ENCODE data around the gene ENG.

The ENG gene

GRCh38 chr9:127865645-127866464, 11.4 kb upstream of the ENG start:
- Histone ChIP-seq H3K27ac (ENCODE audit: low read depth, low read length) (no peak overlapping the region), H3K4me3 (ENCODE audit: low read depth in 1 of 2, low read length in 2 of 2) (no peak overlapping the region), H3K4me1 (ENCODE audit: control insufficient read depth in 1 of 2, insufficient read depth in 2 of 2, low read length in 2 of 2) (peaks cover 15 to 26% of the 10 kb centered on the region in 2 donors), H3K9me3 (ENCODE audit: control insufficient read depth in 1 of 2, low read length in 2 of 2) (no peaks in the 10 kb centered on the region), H3K27me3 (ENCODE audit: control insufficient read depth in 1 of 2, insufficient read depth in 2 of 2, low read length in 2 of 2) (no peaks in the 10 kb centered on the region), H3K9ac (ENCODE audit: low read depth in 1 of 2, low read length in 2 of 2) (no peak overlapping the region), H3K36me3 (ENCODE audit: control insufficient read depth in 1 of 2, insufficient read depth in 2 of 2, low read length in 2 of 2) (peaks cover 0 to 2% of the 10 kb centered on the region in 2 donors)

GRCh38 chr9:127863191-127863621, 8.7 kb upstream of the ENG start:
- Histone ChIP-seq H3K4me1 (ENCODE audit: control insufficient read depth in 1 of 2, insufficient read depth in 2 of 2, low read length in 2 of 2) (peaks cover 16 to 34% of the 10 kb centered on the region in 2 donors), H3K4me3 (ENCODE audit: low read depth in 1 of 2, low read length in 2 of 2) (no peak overlapping the region), H3K27me3 (ENCODE audit: control insufficient read depth in 1 of 2, insufficient read depth in 2 of 2, low read length in 2 of 2) (no peaks in the 10 kb centered on the region), H3K36me3 (ENCODE audit: control insufficient read depth in 1 of 2, insufficient read depth in 2 of 2, low read length in 2 of 2) (no peaks in the 10 kb centered on the region), H3K9me3 (ENCODE audit: control insufficient read depth in 1 of 2, low read length in 2 of 2) (no peaks in the 10 kb centered on the region), H3K27ac (ENCODE audit: low read depth, low read length) (no peak overlapping the region), H3K9ac (ENCODE audit: low read depth in 1 of 2, low read length in 2 of 2) (no peak overlapping the region)

- peak overlapping the region in 1 of 2 donors; percentile 33 for H3K9ac ChIP-seq (ENCODE audit: low read depth in 1 of 2, low read length in 2 of 2)
- peaks cover 20 to 40% of the 10 kb centered on the region in 2 donors for H3K4me1 ChIP-seq (ENCODE audit: control insufficient read depth in 1 of 2, insufficient read depth in 2 of 2, low read length in 2 of 2)
- no peaks in the 10 kb centered on the region for H3K36me3 ChIP-seq (ENCODE audit: control insufficient read depth in 1 of 2, insufficient read depth in 2 of 2, low read length in 2 of 2)
- no peaks in the 10 kb centered on the region for H3K9me3 ChIP-seq (ENCODE audit: control insufficient read depth in 1 of 2, low read length in 2 of 2)
- no peak overlapping the region for H3K4me3 ChIP-seq (ENCODE audit: low read depth in 1 of 2, low read length in 2 of 2)
- peak overlapping the region; percentile 76 for H3K27ac ChIP-seq (ENCODE audit: low read depth, low read length)
- H3K27me3 ChIP-seq (ENCODE audit: control insufficient read depth in 1 of 2, insufficient read depth in 2 of 2, low read length in 2 of 2), result no peaks in the 10 kb centered on the region
Observed at GRCh38 chr9:127862075-127863011, 7.9 kb upstream of the ENG start.

GRCh38 chr9:127860779-127861178, 6.3 kb upstream of the ENG start:
- Histone ChIP-seq H3K27ac (ENCODE audit: low read depth, low read length) (no peak overlapping the region), H3K4me3 (ENCODE audit: low read depth in 1 of 2, low read length in 2 of 2) (no peak overlapping the region), H3K36me3 (ENCODE audit: control insufficient read depth in 1 of 2, insufficient read depth in 2 of 2, low read length in 2 of 2) (no peaks in the 10 kb centered on the region), H3K9ac (ENCODE audit: low read depth in 1 of 2, low read length in 2 of 2) (no peak overlapping the region), H3K9me3 (ENCODE audit: control insufficient read depth in 1 of 2, low read length in 2 of 2) (no peaks in the 10 kb centered on the region), H3K4me1 (ENCODE audit: control insufficient read depth in 1 of 2, insufficient read depth in 2 of 2, low read length in 2 of 2) (peaks cover 20 to 50% of the 10 kb centered on the region in 2 donors), H3K27me3 (ENCODE audit: control insufficient read depth in 1 of 2, insufficient read depth in 2 of 2, low read length in 2 of 2) (no peaks in the 10 kb centered on the region)

GRCh38 chr9:127860260-127860659, 5.8 kb upstream of the ENG start:
- no peaks in the 10 kb centered on the region for H3K9me3 ChIP-seq (ENCODE audit: control insufficient read depth in 1 of 2, low read length in 2 of 2)
- no peaks in the 10 kb centered on the region for H3K27me3 ChIP-seq (ENCODE audit: control insufficient read depth in 1 of 2, insufficient read depth in 2 of 2, low read length in 2 of 2)
- H3K4me1 ChIP-seq (ENCODE audit: control insufficient read depth in 1 of 2, insufficient read depth in 2 of 2, low read length in 2 of 2), result peaks cover 20 to 49% of the 10 kb centered on the region in 2 donors
- H3K36me3 ChIP-seq (ENCODE audit: control insufficient read depth in 1 of 2, insufficient read depth in 2 of 2, low read length in 2 of 2), result no peaks in the 10 kb centered on the region
- H3K9ac ChIP-seq (ENCODE audit: low read depth in 1 of 2, low read length in 2 of 2), result no peak overlapping the region
- no peak overlapping the region for H3K27ac ChIP-seq (ENCODE audit: low read depth, low read length)
- no peak overlapping the region for H3K4me3 ChIP-seq (ENCODE audit: low read depth in 1 of 2, low read length in 2 of 2)

GRCh38 chr9:127858041-127858512, 3.6 kb upstream of the ENG start:
- H3K4me1 ChIP-seq (ENCODE audit: control insufficient read depth in 1 of 2, insufficient read depth in 2 of 2, low read length in 2 of 2), result peaks cover 20 to 48% of the 10 kb centered on the region in 2 donors
- H3K27me3 ChIP-seq (ENCODE audit: control insufficient read depth in 1 of 2, insufficient read depth in 2 of 2, low read length in 2 of 2), result no peaks in the 10 kb centered on the region
- no peaks in the 10 kb centered on the region for H3K9me3 ChIP-seq (ENCODE audit: control insufficient read depth in 1 of 2, low read length in 2 of 2)
- H3K9ac ChIP-seq (ENCODE audit: low read depth in 1 of 2, low read length in 2 of 2), result no peak overlapping the region
- H3K36me3 ChIP-seq (ENCODE audit: control insufficient read depth in 1 of 2, insufficient read depth in 2 of 2, low read length in 2 of 2), result no peaks in the 10 kb centered on the region
- no peak overlapping the region for H3K27ac ChIP-seq (ENCODE audit: low read depth, low read length)
- H3K4me3 ChIP-seq (ENCODE audit: low read depth in 1 of 2, low read length in 2 of 2), result no peak overlapping the region

GRCh38 chr9:127857278-127857677, 2.8 kb upstream of the ENG start:
- no peaks in the 10 kb centered on the region for H3K27me3 ChIP-seq (ENCODE audit: control insufficient read depth in 1 of 2, insufficient read depth in 2 of 2, low read length in 2 of 2)
- no peak overlapping the region for H3K9ac ChIP-seq (ENCODE audit: low read depth in 1 of 2, low read length in 2 of 2)
- H3K4me3 ChIP-seq (ENCODE audit: low read depth in 1 of 2, low read length in 2 of 2), result no peak overlapping the region
- no peaks in the 10 kb centered on the region for H3K9me3 ChIP-seq (ENCODE audit: control insufficient read depth in 1 of 2, low read length in 2 of 2)
- no peak overlapping the region for H3K27ac ChIP-seq (ENCODE audit: low read depth, low read length)
- H3K36me3 ChIP-seq (ENCODE audit: control insufficient read depth in 1 of 2, insufficient read depth in 2 of 2, low read length in 2 of 2), result no peaks in the 10 kb centered on the region
- H3K4me1 ChIP-seq (ENCODE audit: control insufficient read depth in 1 of 2, insufficient read depth in 2 of 2, low read length in 2 of 2), result peaks cover 13 to 40% of the 10 kb centered on the region in 2 donors

- Histone ChIP-seq H3K27me3 (ENCODE audit: control insufficient read depth in 1 of 2, insufficient read depth in 2 of 2, low read length in 2 of 2) (no peaks in the 10 kb centered on the region), H3K36me3 (ENCODE audit: control insufficient read depth in 1 of 2, insufficient read depth in 2 of 2, low read length in 2 of 2) (no peaks in the 10 kb centered on the region), H3K4me1 (ENCODE audit: control insufficient read depth in 1 of 2, insufficient read depth in 2 of 2, low read length in 2 of 2) (peaks cover 9 to 34% of the 10 kb centered on the region in 2 donors), H3K4me3 (ENCODE audit: low read depth in 1 of 2, low read length in 2 of 2) (no peak overlapping the region), H3K27ac (ENCODE audit: low read depth, low read length) (no peak overlapping the region), H3K9ac (ENCODE audit: low read depth in 1 of 2, low read length in 2 of 2) (no peak overlapping the region), H3K9me3 (ENCODE audit: control insufficient read depth in 1 of 2, low read length in 2 of 2) (no peaks in the 10 kb centered on the region)
Observed at GRCh38 chr9:127856729-127857116, 2.3 kb upstream of the ENG start.

- Histone ChIP-seq H3K27ac (ENCODE audit: low read depth, low read length) (no peak overlapping the region), H3K27me3 (ENCODE audit: control insufficient read depth in 1 of 2, insufficient read depth in 2 of 2, low read length in 2 of 2) (no peaks in the 10 kb centered on the region), H3K36me3 (ENCODE audit: control insufficient read depth in 1 of 2, insufficient read depth in 2 of 2, low read length in 2 of 2) (no peaks in the 10 kb centered on the region), H3K4me1 (ENCODE audit: control insufficient read depth in 1 of 2, insufficient read depth in 2 of 2, low read length in 2 of 2) (peaks cover 5 to 30% of the 10 kb centered on the region in 2 donors), H3K4me3 (ENCODE audit: low read depth in 1 of 2, low read length in 2 of 2) (no peak overlapping the region), H3K9me3 (ENCODE audit: control insufficient read depth in 1 of 2, low read length in 2 of 2) (no peaks in the 10 kb centered on the region), H3K9ac (ENCODE audit: low read depth in 1 of 2, low read length in 2 of 2) (no peak overlapping the region)
Observed at GRCh38 chr9:127856094-127856728, 1.8 kb upstream of the ENG start.
